ENCODE results near the gene MT1X.

Gene MT1X

GRCh38 chr16:56679078-56679730, 3.1 kb upstream of the MT1X start:
- no peak for DNase-seq (ENCODE audit: low read depth, low spot score)

- no peak for DNase-seq (ENCODE audit: low read depth, low spot score)
Observed at GRCh38 chr16:56679818-56680217, 2.5 kb upstream of the MT1X start.

- no peak for DNase-seq (ENCODE audit: low read depth, low spot score)
Observed at GRCh38 chr16:56682703-56683397, 580 bp downstream of the MT1X start.

GRCh38 chr16:56683424-56684172, 1.3 kb downstream of the MT1X start:
- no peak for DNase-seq (ENCODE audit: low read depth, low spot score)

- DNase-seq (ENCODE audit: low read depth, low spot score) = no peak
Observed at GRCh38 chr16:56684256-56684925, 2.1 kb downstream of the MT1X start.

GRCh38 chr16:56684926-56685590, 2.8 kb downstream of the MT1X start:
- DNase-seq (ENCODE audit: low read depth, low spot score) = no peak

GRCh38 chr16:56686758-56687157, 4.5 kb downstream of the MT1X start:
- no peak for DNase-seq (ENCODE audit: low read depth, low spot score)

- no peak for DNase-seq (ENCODE audit: low read depth, low spot score)
Observed at GRCh38 chr16:56688762-56689161, 6.5 kb downstream of the MT1X start.

GRCh38 chr16:56689171-56689570, 6.9 kb downstream of the MT1X start:
- no peak for DNase-seq (ENCODE audit: low read depth, low spot score)

- no peak for DNase-seq (ENCODE audit: low read depth, low spot score)
Observed at GRCh38 chr16:56690420-56691122, 8.3 kb downstream of the MT1X start.

GRCh38 chr16:56691885-56692284, 9.6 kb downstream of the MT1X start:
- no peak for DNase-seq (ENCODE audit: low read depth, low spot score)

GRCh38 chr16:56695246-56695645, 13.0 kb downstream of the MT1X start:
- no peak for DNase-seq (ENCODE audit: low read depth, low spot score)

GRCh38 chr16:56697456-56698155, 15.3 kb downstream of the MT1X start:
- DNase-seq (ENCODE audit: low read depth, low spot score) = no peak

GRCh38 chr16:56700195-56700594, 17.9 kb downstream of the MT1X start:
- DNase-seq (ENCODE audit: low read depth, low spot score) = no peak

GRCh38 chr16:56700631-56701030, 18.4 kb downstream of the MT1X start:
- DNase-seq (ENCODE audit: low read depth, low spot score) = no peak

GRCh38 chr16:56701534-56701933, 19.3 kb downstream of the MT1X start:
- DNase-seq (ENCODE audit: low read depth, low spot score) = no peak

GRCh38 chr16:56702836-56703235, 20.6 kb downstream of the MT1X start:
- DNase-seq (ENCODE audit: low read depth, low spot score) = no peak

- no peak for DNase-seq (ENCODE audit: low read depth, low spot score)
Observed at GRCh38 chr16:56708525-56709442, 26.5 kb downstream of the MT1X start.

- DNase-seq (ENCODE audit: low read depth, low spot score) = no peak
Observed at GRCh38 chr16:56709443-56710040, 27.3 kb downstream of the MT1X start.
